H4 (cell line): ENCODE data around the gene PELI1. TPM values are rescaled to one million over a fixed set of nuclear protein-coding genes. Genes with fewer than 3 reads are reported as not detected.
"Not testable (repeated sequence)": the region's sequence is repeated elsewhere in the genome, so short reads cannot be mapped to it uniquely, and the experiment has no call there.

Experiments used
- DNase-seq: peaks from one replicate; pipeline ENCODE4 v3.0.0-alpha.2; 2015; ENCODE audit warnings: low spot score
- total RNA-seq: library from RNA; depleted of rRNA; stranded (reverse); fragments of >200 nt; shearing (Covaris generic); gene quantifications from 2 replicates; pipeline ENCODE4 v1.2.3, GENCODE V29; 2014

The PELI1 gene
- total RNA-seq, 1 experiment from 2014 or later: 5.7 TPM

GRCh38 chr2:64086347-64087082 is 57.7 kb downstream of the PELI1 start:
- DNase-seq: no peak

- no peak for DNase-seq
Measured at GRCh38 chr2:64085936-64086335, 58.3 kb downstream of the PELI1 start.

- DNase-seq: no peak
Measured at GRCh38 chr2:64081046-64081445, 63.2 kb downstream of the PELI1 start.

- no peak for DNase-seq
Measured at GRCh38 chr2:64080179-64080578, 64.0 kb downstream of the PELI1 start.

GRCh38 chr2:64079688-64080087 is 64.5 kb downstream of the PELI1 start:
- DNase-seq: not testable (repeated sequence)

GRCh38 chr2:64076828-64077227 is 67.4 kb downstream of the PELI1 start:
- not testable (repeated sequence) for DNase-seq

GRCh38 chr2:64074616-64075015 is 69.6 kb downstream of the PELI1 start:
- DNase-seq: not testable (repeated sequence)

GRCh38 chr2:64067326-64067725 is 76.9 kb downstream of the PELI1 start:
- DNase-seq: no peak

GRCh38 chr2:64065516-64065915 is 78.7 kb downstream of the PELI1 start:
- DNase-seq: no peak

- peak; percentile 75 for DNase-seq
Measured at GRCh38 chr2:64063924-64064331, 80.3 kb downstream of the PELI1 start.

- DNase-seq: no peak
Measured at GRCh38 chr2:64063454-64063853, 80.8 kb downstream of the PELI1 start.

GRCh38 chr2:64062840-64063239 is 81.4 kb downstream of the PELI1 start:
- peak; percentile 45 for DNase-seq

GRCh38 chr2:64059270-64059669 is 85.0 kb downstream of the PELI1 start:
- DNase-seq: no peak

- no peak for DNase-seq
Measured at GRCh38 chr2:64056021-64056420, 88.2 kb downstream of the PELI1 start.

- DNase-seq: no peak
Measured at GRCh38 chr2:64054161-64054915, 89.9 kb downstream of the PELI1 start.

- no peak for DNase-seq
Measured at GRCh38 chr2:64052463-64053241, 91.6 kb downstream of the PELI1 start.

- peak; percentile 62 for DNase-seq
Measured at GRCh38 chr2:64049633-64050220, 94.5 kb downstream of the PELI1 start.

- DNase-seq: no peak
Measured at GRCh38 chr2:64045938-64046337, 98.3 kb downstream of the PELI1 start.
